Lower lobe of right lung (tissue), 2 donors: ENCODE measurements around the gene BSPH1. TPM values are rescaled to one million over a fixed set of nuclear protein-coding genes. Genes with fewer than 3 reads are reported as not detected.

Experiments
- ATAC-seq, 2 donors: fragments of 200-7000 bp; cut with Tn5 transposase; one replicate each; pipeline ENCODE4 v1.9.1; 2020 to 2022; ENCODE audit warnings: mild to moderate bottlenecking in 2 of 2, moderate library complexity in 2 of 2
- DNase-seq: peaks from one replicate; pipeline ENCODE4 v3.0.0-alpha.2; 2020
- H3K27ac ChIP-seq: fragments of 200-600 bp; one replicate; pipeline ENCODE4 v1.8.0; 2022
- H3K27me3 ChIP-seq: fragments of 200-600 bp; one replicate; pipeline ENCODE4 v1.8.0; 2022; ENCODE audit warnings: low read depth
- H3K36me3 ChIP-seq: fragments of 200-600 bp; one replicate; pipeline ENCODE4 v1.8.0; 2022; ENCODE audit warnings: mild to moderate bottlenecking
- H3K4me1 ChIP-seq: fragments of 200-600 bp; one replicate; pipeline ENCODE4 v1.8.0; 2022
- H3K4me3 ChIP-seq: fragments of 200-600 bp; one replicate; pipeline ENCODE4 v1.8.0; 2022; ENCODE audit warnings: mild to moderate bottlenecking
- H3K9me3 ChIP-seq: fragments of 200-600 bp; one replicate; pipeline ENCODE4 v1.8.0; 2022
- CTCF ChIP-seq: fragments of 200-600 bp; IDR thresholded peaks from one replicate; pipeline ENCODE4 v1.8.0; 2022; ENCODE audit warnings: antibody characterized with exemption, mild to moderate bottlenecking
- intact Hi-C: fragments of 100-400 bp; cut with DNase I; formaldehyde crosslinking; loops from one replicate; pipeline ENCODE4 v1.11.0; 2022
- long read RNA-seq: library from polyadenylated mRNA; unstranded; transcript quantifications from one replicate; pipeline ENCODE4 v2.0.0, GENCODE V29; 2021
- total RNA-seq: library from RNA; stranded (reverse); fragmentation: NEBNext Ultra II Directional; extraction: Animal tissue kit (Norgen Biotek cat#: 25700); gene quantifications from one replicate; pipeline ENCODE4 v1.2.1, GENCODE V29; 2021
- donor health status: DM: no; HTN: yes; CAD: no; lungs with severe emphysema.

Gene BSPH1
- not detected for total RNA-seq
- long read RNA-seq: 0 reads

GRCh38 chr19:47992070-47992469, at the start of gene BSPH1:
TSS of gene BSPH1 (minus strand) at chr19:47992170. CDS start at chr19:47992081, 89 bp downstream.
- H3K27me3 ChIP-seq: peaks cover 21% of the 10 kb centered on the region

GRCh38 chr19:48036765-48037164, 44.8 kb upstream of the BSPH1 start:
- intact Hi-C loops: no loop called here
- no peak for TF ChIP-seq CTCF
- DNase-seq: no peak
- no peaks in the 10 kb centered on the region for H3K4me1 ChIP-seq
- H3K27me3 ChIP-seq: peaks cover 8% of the 10 kb centered on the region
- no peak for ATAC-seq
- no peak overlapping the region for H3K27ac ChIP-seq
- H3K9me3 ChIP-seq: peaks cover 5% of the 10 kb centered on the region
- no peak overlapping the region for H3K4me3 ChIP-seq
- H3K36me3 ChIP-seq: no peaks in the 10 kb centered on the region

More at GRCh38 chr19:47992070-47992469, at the start of gene BSPH1:
- DNase-seq (no peak), ATAC-seq (no peak)
- intact Hi-C loops: no loop called here
- TF ChIP-seq CTCF: no peak
- Histone ChIP-seq H3K36me3 (no peaks in the 10 kb centered on the region), H3K27ac (no peak within 1 kb of the TSS), H3K4me1 (no peaks in the 10 kb centered on the region), H3K4me3 (no peak within 1 kb of the TSS), H3K9me3 (no peaks in the 10 kb centered on the region)

- no peak overlapping the region for H3K4me3 ChIP-seq
- no peaks in the 10 kb centered on the region for H3K36me3 ChIP-seq
- TF ChIP-seq CTCF: no peak
- DNase-seq (no peak), ATAC-seq (no peak)
- H3K4me1 ChIP-seq: no peaks in the 10 kb centered on the region
- peaks cover 5% of the 10 kb centered on the region for H3K9me3 ChIP-seq
- peaks cover 9% of the 10 kb centered on the region for H3K27me3 ChIP-seq
- no peak overlapping the region for H3K27ac ChIP-seq
- intact Hi-C loops: no loop called here
Observed at GRCh38 chr19:48033604-48034003, 41.6 kb upstream of the BSPH1 start.

- ATAC-seq: no peak
Observed at GRCh38 chr19:48030073-48030472, 38.1 kb upstream of the BSPH1 start.

GRCh38 chr19:48029431-48029830, 37.5 kb upstream of the BSPH1 start:
- TF ChIP-seq CTCF: no peak
- ATAC-seq (no peak), DNase-seq (no peak)
- Histone ChIP-seq H3K4me3 (no peak overlapping the region), H3K27me3 (peaks cover 9% of the 10 kb centered on the region), H3K27ac (no peak overlapping the region), H3K9me3 (no peaks in the 10 kb centered on the region), H3K4me1 (no peaks in the 10 kb centered on the region), H3K36me3 (no peaks in the 10 kb centered on the region)
- intact Hi-C loops: no loop called here

More at GRCh38 chr19:48030073-48030472, 38.1 kb upstream of the BSPH1 start:
- intact Hi-C loops: no loop called here
- H3K36me3 ChIP-seq: no peaks in the 10 kb centered on the region
- no peak for DNase-seq
- no peaks in the 10 kb centered on the region for H3K9me3 ChIP-seq
- peaks cover 9% of the 10 kb centered on the region for H3K27me3 ChIP-seq
- H3K4me3 ChIP-seq: no peak overlapping the region
- H3K27ac ChIP-seq: no peak overlapping the region
- TF ChIP-seq CTCF: no peak
- H3K4me1 ChIP-seq: no peaks in the 10 kb centered on the region

- H3K4me1 ChIP-seq: no peaks in the 10 kb centered on the region
- no peaks in the 10 kb centered on the region for H3K36me3 ChIP-seq
- TF ChIP-seq CTCF: no peak
- no peak overlapping the region for H3K27ac ChIP-seq
- no peaks in the 10 kb centered on the region for H3K27me3 ChIP-seq
- intact Hi-C loops: no loop called here
- ATAC-seq (no peak), DNase-seq (no peak)
- H3K9me3 ChIP-seq: no peaks in the 10 kb centered on the region
- H3K4me3 ChIP-seq: no peak overlapping the region
Observed at GRCh38 chr19:48025480-48025879, 33.5 kb upstream of the BSPH1 start.
